GM23338 (cell line): ENCODE measurements around the gene KRT3. TPM values are rescaled to one million over a fixed set of nuclear protein-coding genes. Genes with fewer than 3 reads are reported as not detected.

ENCODE experiments used
- ATAC-seq: fragments of 200-7000 bp; cut with Tn5 transposase; 3 replicates; pipeline ENCODE4 v1.9.1; 2020
- DNase-seq: peaks from one replicate; pipeline ENCODE4 v3.0.0-alpha.2; 2015; ENCODE audit warnings: low spot score
- H2AFZ ChIP-seq: fragments of 200-600 bp; sonication (generic); 2 replicates; pipeline ENCODE4 v1.8.0; 2016; ENCODE audit warnings: antibody characterized with exemption, mild to moderate bottlenecking, moderate library complexity
- H3F3A ChIP-seq: fragments of 200-600 bp; sonication (generic); replicated peaks from 2 replicates; pipeline ENCODE4 v1.8.0; 2017; ENCODE audit warnings: antibody characterized with exemption, mixed run types, low read depth
- H3K27ac ChIP-seq: fragments of 200-600 bp; sonication (generic); 2 replicates; pipeline ENCODE4 v1.6.1; 2016; ENCODE audit warnings: low read depth
- H3K27me3 ChIP-seq: fragments of 200-600 bp; sonication (generic); 2 replicates; pipeline ENCODE4 v1.8.0; 2016; ENCODE audit warnings: mild to moderate bottlenecking, mixed run types, moderate library complexity; ENCODE audit not compliant: insufficient read depth
- H3K36me3 ChIP-seq: fragments of 200-600 bp; sonication (generic); 2 replicates; pipeline ENCODE4 v1.8.0; 2016; ENCODE audit warnings: mild to moderate bottlenecking; ENCODE audit not compliant: insufficient read depth
- H3K4me1 ChIP-seq: fragments of 200-600 bp; sonication (generic); 2 replicates; pipeline ENCODE4 v1.8.0; 2016; ENCODE audit warnings: mild to moderate bottlenecking, moderate library complexity; ENCODE audit not compliant: insufficient read depth
- H3K4me2 ChIP-seq: fragments of 200-600 bp; sonication (generic); 2 replicates; pipeline ENCODE4 v1.7.1; 2017; ENCODE audit warnings: mixed run types
- H3K4me3 ChIP-seq: fragments of 200-600 bp; sonication (generic); 2 replicates; pipeline ENCODE4 v1.6.1; 2016; ENCODE audit warnings: mixed run types
- H3K79me2 ChIP-seq: fragments of 200-600 bp; sonication (generic); replicated peaks from 2 replicates; pipeline ENCODE4 v1.8.0; 2017; ENCODE audit warnings: mild to moderate bottlenecking; ENCODE audit not compliant: insufficient read depth
- H3K9me2 ChIP-seq: fragments of 200-600 bp; sonication (generic); 2 replicates; pipeline ENCODE4 v1.8.0; 2017; ENCODE audit not compliant: insufficient read depth
- H4K20me1 ChIP-seq: fragments of 200-600 bp; sonication (generic); replicated peaks from 2 replicates; pipeline ENCODE4 v1.8.0; 2017; ENCODE audit warnings: mild to moderate bottlenecking; ENCODE audit not compliant: insufficient read depth
- H3K27ac Mint-ChIP-seq: 2 replicates; pipeline ENCODE4 v1.8.0; 2020; ENCODE audit warnings: inconsistent platforms, mild to moderate bottlenecking, moderate library complexity, mixed read lengths
- H3K27me3 Mint-ChIP-seq: 3 replicates; pipeline ENCODE4 v1.8.0; 2022; ENCODE audit warnings: low read depth, mild to moderate bottlenecking, moderate library complexity, mixed read lengths, inconsistent platforms; ENCODE audit not compliant: insufficient read depth, poor library complexity
- H3K36me3 Mint-ChIP-seq: 3 replicates; pipeline ENCODE4 v1.8.0; 2021; ENCODE audit warnings: low read depth, mild to moderate bottlenecking, inconsistent platforms, moderate library complexity, mixed read lengths
- H3K4me1 Mint-ChIP-seq: 3 replicates; pipeline ENCODE4 v1.8.0; 2020; ENCODE audit warnings: mild to moderate bottlenecking, inconsistent platforms, mixed read lengths
- H3K4me3 Mint-ChIP-seq: 3 replicates; pipeline ENCODE4 v1.8.0; 2021; ENCODE audit warnings: moderate library complexity, mild to moderate bottlenecking, inconsistent platforms, mixed read lengths
- H3K9me3 Mint-ChIP-seq: 3 replicates; pipeline ENCODE4 v1.8.0; 2020; ENCODE audit warnings: moderate library complexity, mild to moderate bottlenecking, inconsistent platforms, mixed read lengths
- CREB1 ChIP-seq: fragments of 250-450 bp; sonication (Bioruptor Pico); IDR thresholded peaks from 2 replicates; pipeline ENCODE4 v1.5.0; 2020; ENCODE audit warnings: low read depth, mild to moderate bottlenecking, moderate library complexity
- CTCF ChIP-seq, 2 experiments: fragments of 200-600 bp in 1 of 2; sonication (generic) in 1 of 2; conservative IDR thresholded peaks; 2 replicates each; pipeline versions ENCODE4 v1.5.1 to v1.6.1; 2016 to 2017; ENCODE audit warnings: antibody characterized with exemption in 2 of 2, low read depth in 2 of 2, mild to moderate bottlenecking in 2 of 2, moderate library complexity in 1 of 2
- EZH2 ChIP-seq: fragments of 200-600 bp; sonication (generic); IDR thresholded peaks from one replicate; pipeline ENCODE4 v1.8.0; 2017; ENCODE audit warnings: antibody characterized with exemption, mild to moderate bottlenecking, low read depth; ENCODE audit not compliant: unreplicated experiment
- EZH2phosphoT487 ChIP-seq: fragments of 200-600 bp; sonication (generic); IDR thresholded peaks from one replicate; pipeline ENCODE4 v1.8.1; 2018; ENCODE audit warnings: antibody characterized with exemption; ENCODE audit not compliant: unreplicated experiment
- JUNB ChIP-seq: IDR thresholded peaks from one replicate; pipeline ENCODE4 v1.6.1; 2016; ENCODE audit warnings: antibody characterized with exemption; ENCODE audit not compliant: unreplicated experiment
- NANOG ChIP-seq: IDR thresholded peaks from 2 replicates; pipeline ENCODE4 v1.6.1; 2016; ENCODE audit warnings: antibody characterized with exemption, borderline replicate concordance
- STAT1 ChIP-seq: IDR thresholded peaks from one replicate; pipeline ENCODE4 v1.6.1; 2016; ENCODE audit warnings: antibody characterized with exemption; ENCODE audit not compliant: unreplicated experiment
- ZNF114 ChIP-seq: fragments of 250-450 bp; sonication (Bioruptor Pico); IDR thresholded peaks from 2 replicates; pipeline ENCODE4 v1.5.0; 2020; ENCODE audit warnings: mild to moderate bottlenecking, moderate library complexity
- ZNF462 ChIP-seq: fragments of 250-450 bp; sonication (Bioruptor Pico); IDR thresholded peaks from 2 replicates; pipeline ENCODE4 v1.5.0; 2020; ENCODE audit warnings: mild to moderate bottlenecking, moderate library complexity
- polyA plus RNA-seq: library from polyadenylated mRNA; unstranded; fragments of >200 nt; fragmentation: Nextera tagmentation; extraction: Ambion mirVana; gene quantifications from 2 replicates; pipeline ENCODE4 v1.2.1, GENCODE V29; 2016
- total RNA-seq: library from RNA; depleted of rRNA; stranded (reverse); fragments of >200 nt; shearing (Covaris generic); gene quantifications from 2 replicates; pipeline ENCODE4 v1.2.3, GENCODE V29; 2014
- TF ChIP-seq, protein P1 (sequence below): IDR thresholded peaks from 2 replicates; pipeline ENCODE4 v1.6.1; 2016; ENCODE audit warnings: antibody characterized with exemption

The KRT3 gene
- total and polyA plus RNA-seq, 2 experiments from 2014 or later = not detected

- TF ChIP-seq CTCF (conservative IDR thresholded peaks at IDR 0.05; ENCODE audit: low read depth in 2 of 2) = no peak
These were observed 19.5 kb downstream of the KRT3 start (continued) for GRCh38 chr12:52776435-52776834.

GRCh38 chr12:52774629-52775250 lies 21.2 kb downstream of the KRT3 start:
- no peak overlapping the region for H3K4me3 Mint-ChIP-seq
- no peaks in the 10 kb centered on the region for H3K4me1 ChIP-seq
- peaks cover 2% of the 10 kb centered on the region for H3K27me3 Mint-ChIP-seq
- DNase-seq (no peak), ATAC-seq (no peak)
- no peak overlapping the region for H3K4me2 ChIP-seq
- no peaks in the 10 kb centered on the region for H3K36me3 ChIP-seq
- no peak overlapping the region for H3K4me3 ChIP-seq
- H3K27me3 ChIP-seq = no peaks in the 10 kb centered on the region
- H3F3A ChIP-seq = no peaks in the 10 kb centered on the region
- H3K9me2 ChIP-seq = 0 out of 2 replicates have a peak, but pooled peaks cover 6% of the 10 kb centered on the region
- no peaks in the 10 kb centered on the region for H4K20me1 ChIP-seq
- no peak overlapping the region for H3K27ac ChIP-seq
- no peaks in the 10 kb centered on the region for H3K36me3 Mint-ChIP-seq
- H2AFZ ChIP-seq = no peak overlapping the region
- H3K79me2 ChIP-seq = no peaks in the 10 kb centered on the region
- H3K4me1 Mint-ChIP-seq = no peaks in the 10 kb centered on the region; the same call in 2 of the 3 replicates
- H3K9me3 Mint-ChIP-seq = no peaks in the 10 kb centered on the region
- H3K27ac Mint-ChIP-seq = no peak overlapping the region
- TF ChIP-seq, protein P1, sequence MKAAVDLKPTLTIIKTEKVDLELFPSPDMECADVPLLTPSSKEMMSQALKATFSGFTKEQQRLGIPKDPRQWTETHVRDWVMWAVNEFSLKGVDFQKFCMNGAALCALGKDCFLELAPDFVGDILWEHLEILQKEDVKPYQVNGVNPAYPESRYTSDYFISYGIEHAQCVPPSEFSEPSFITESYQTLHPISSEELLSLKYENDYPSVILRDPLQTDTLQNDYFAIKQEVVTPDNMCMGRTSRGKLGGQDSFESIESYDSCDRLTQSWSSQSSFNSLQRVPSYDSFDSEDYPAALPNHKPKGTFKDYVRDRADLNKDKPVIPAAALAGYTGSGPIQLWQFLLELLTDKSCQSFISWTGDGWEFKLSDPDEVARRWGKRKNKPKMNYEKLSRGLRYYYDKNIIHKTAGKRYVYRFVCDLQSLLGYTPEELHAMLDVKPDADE = no peak
- no peak for TF ChIP-seq CTCF (conservative IDR thresholded peaks at IDR 0.05; ENCODE audit: low read depth in 2 of 2)
- TF ChIP-seq NANOG = no peak
- no peak for TF ChIP-seq ZNF114 (CRISPR knock-in tag)
- TF ChIP-seq EZH2 = no peak
- TF ChIP-seq ZNF462 (CRISPR knock-in tag) = no peak
- TF ChIP-seq JUNB = no peak
- TF ChIP-seq EZH2phosphoT487 = no peak
- TF ChIP-seq STAT1 = no peak
- TF ChIP-seq CREB1 (CRISPR knock-in tag) = no peak
